ENCODE results near the gene SLC35F2.

Gene SLC35F2

GRCh38 chr11:107801641-107802040, 56.9 kb downstream of the SLC35F2 start:
- no peak for ATAC-seq
- peak; percentile 74 for TF ChIP-seq ISL1 (CRISPR knock-in tag; IDR thresholded peaks at IDR 0.05)
- no peak for TF ChIP-seq ZNF70 (CRISPR knock-in tag; IDR thresholded peaks at IDR 0.05)
- TF ChIP-seq ESRRG (CRISPR knock-in tag; IDR thresholded peaks at IDR 0.05): no peak
- no peak for TF ChIP-seq BACH2 (CRISPR knock-in tag; IDR thresholded peaks at IDR 0.05; ENCODE audit: borderline replicate concordance)
- TF ChIP-seq CSDC2 (CRISPR knock-in tag; IDR thresholded peaks at IDR 0.05): 0 out of 2 replicates have a peak, but pooled peaks have one; percentile 30
- TF ChIP-seq TOX (CRISPR knock-in tag; IDR thresholded peaks at IDR 0.05; ENCODE audit: borderline replicate concordance): no peak

GRCh38 chr11:107799218-107799859, 59.2 kb downstream of the SLC35F2 start:
- TF ChIP-seq TCF4 (CRISPR knock-in tag; IDR thresholded peaks at IDR 0.05; ENCODE audit: borderline replicate concordance) (no peak), CSDC2 (CRISPR knock-in tag; IDR thresholded peaks at IDR 0.05) (no peak), PATZ1 (CRISPR knock-in tag; IDR thresholded peaks at IDR 0.05; ENCODE audit: borderline replicate concordance) (no peak), BACH2 (CRISPR knock-in tag; IDR thresholded peaks at IDR 0.05; ENCODE audit: borderline replicate concordance) (no peak), TOX (CRISPR knock-in tag; IDR thresholded peaks at IDR 0.05; ENCODE audit: borderline replicate concordance) (no peak), TSHZ2 (CRISPR knock-in tag; IDR thresholded peaks at IDR 0.05) (no peak)
- ATAC-seq: peak; percentile 94

DNA sequence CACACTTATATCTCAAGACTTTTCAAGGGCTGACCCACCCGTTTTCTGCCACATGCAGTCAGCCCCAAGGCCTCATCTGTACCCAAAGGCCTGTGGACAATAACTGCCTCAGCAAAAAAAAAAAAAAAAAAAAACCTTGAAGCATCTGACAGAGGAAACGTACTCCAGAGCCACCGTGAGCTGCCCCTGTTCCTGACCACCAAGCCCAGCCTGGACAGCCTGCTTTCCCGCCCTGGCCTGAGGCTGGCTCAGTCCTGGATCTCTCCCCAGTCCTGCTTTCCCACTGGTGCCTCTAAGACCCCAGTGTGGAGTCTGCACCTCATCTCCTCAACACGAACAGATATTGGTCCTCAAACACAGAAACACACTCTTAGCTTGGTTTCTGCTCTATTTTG, 66.5 kb downstream of the SLC35F2 start:
- no peak for ATAC-seq
- TF ChIP-seq RARB (CRISPR knock-in tag; IDR thresholded peaks at IDR 0.05): no peak
- TF ChIP-seq, protein P1, sequence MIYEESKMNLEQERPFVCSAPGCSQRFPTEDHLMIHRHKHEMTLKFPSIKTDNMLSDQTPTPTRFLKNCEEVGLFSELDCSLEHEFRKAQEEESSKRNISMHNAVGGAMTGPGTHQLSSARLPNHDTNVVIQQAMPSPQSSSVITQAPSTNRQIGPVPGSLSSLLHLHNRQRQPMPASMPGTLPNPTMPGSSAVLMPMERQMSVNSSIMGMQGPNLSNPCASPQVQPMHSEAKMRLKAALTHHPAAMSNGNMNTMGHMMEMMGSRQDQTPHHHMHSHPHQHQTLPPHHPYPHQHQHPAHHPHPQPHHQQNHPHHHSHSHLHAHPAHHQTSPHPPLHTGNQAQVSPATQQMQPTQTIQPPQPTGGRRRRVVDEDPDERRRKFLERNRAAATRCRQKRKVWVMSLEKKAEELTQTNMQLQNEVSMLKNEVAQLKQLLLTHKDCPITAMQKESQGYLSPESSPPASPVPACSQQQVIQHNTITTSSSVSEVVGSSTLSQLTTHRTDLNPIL (CRISPR knock-in tag; IDR thresholded peaks at IDR 0.05; ENCODE audit: low read depth): no peak
- no peak for TF ChIP-seq OSR1 (CRISPR knock-in tag; IDR thresholded peaks at IDR 0.05)
- TF ChIP-seq ZNF70 (CRISPR knock-in tag; IDR thresholded peaks at IDR 0.05): no peak

GRCh38 chr11:107791343-107792048, 67.1 kb downstream of the SLC35F2 start:
- ATAC-seq: no peak
- TF ChIP-seq CSDC2 (CRISPR knock-in tag; IDR thresholded peaks at IDR 0.05): no peak
- TF ChIP-seq, protein P1 (CRISPR knock-in tag; IDR thresholded peaks at IDR 0.05; ENCODE audit: low read depth): no peak
- TF ChIP-seq ZNF70 (CRISPR knock-in tag; IDR thresholded peaks at IDR 0.05): no peak
- no peak for TF ChIP-seq TSHZ2 (CRISPR knock-in tag; IDR thresholded peaks at IDR 0.05)
- no peak for TF ChIP-seq OSR1 (CRISPR knock-in tag; IDR thresholded peaks at IDR 0.05)
- TF ChIP-seq BACH2 (CRISPR knock-in tag; IDR thresholded peaks at IDR 0.05; ENCODE audit: borderline replicate concordance): no peak
- TF ChIP-seq ZFP3 (CRISPR knock-in tag; IDR thresholded peaks at IDR 0.05): no peak
- TF ChIP-seq PPARA (CRISPR knock-in tag; IDR thresholded peaks at IDR 0.05; ENCODE audit: borderline replicate concordance): no peak
- no peak for TF ChIP-seq RARB (CRISPR knock-in tag; IDR thresholded peaks at IDR 0.05)
- TF ChIP-seq ZFP30 (CRISPR knock-in tag; IDR thresholded peaks at IDR 0.05): no peak
- TF ChIP-seq PATZ1 (CRISPR knock-in tag; IDR thresholded peaks at IDR 0.05; ENCODE audit: borderline replicate concordance): no peak
- TF ChIP-seq, protein P2, sequence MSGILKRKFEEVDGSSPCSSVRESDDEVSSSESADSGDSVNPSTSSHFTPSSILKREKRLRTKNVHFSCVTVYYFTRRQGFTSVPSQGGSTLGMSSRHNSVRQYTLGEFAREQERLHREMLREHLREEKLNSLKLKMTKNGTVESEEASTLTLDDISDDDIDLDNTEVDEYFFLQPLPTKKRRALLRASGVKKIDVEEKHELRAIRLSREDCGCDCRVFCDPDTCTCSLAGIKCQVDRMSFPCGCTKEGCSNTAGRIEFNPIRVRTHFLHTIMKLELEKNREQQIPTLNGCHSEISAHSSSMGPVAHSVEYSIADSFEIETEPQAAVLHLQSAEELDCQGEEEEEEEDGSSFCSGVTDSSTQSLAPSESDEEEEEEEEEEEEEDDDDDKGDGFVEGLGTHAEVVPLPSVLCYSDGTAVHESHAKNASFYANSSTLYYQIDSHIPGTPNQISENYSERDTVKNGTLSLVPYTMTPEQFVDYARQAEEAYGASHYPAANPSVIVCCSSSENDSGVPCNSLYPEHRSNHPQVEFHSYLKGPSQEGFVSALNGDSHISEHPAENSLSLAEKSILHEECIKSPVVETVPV (CRISPR knock-in tag; IDR thresholded peaks at IDR 0.05): no peak
- TF ChIP-seq, protein P3, sequence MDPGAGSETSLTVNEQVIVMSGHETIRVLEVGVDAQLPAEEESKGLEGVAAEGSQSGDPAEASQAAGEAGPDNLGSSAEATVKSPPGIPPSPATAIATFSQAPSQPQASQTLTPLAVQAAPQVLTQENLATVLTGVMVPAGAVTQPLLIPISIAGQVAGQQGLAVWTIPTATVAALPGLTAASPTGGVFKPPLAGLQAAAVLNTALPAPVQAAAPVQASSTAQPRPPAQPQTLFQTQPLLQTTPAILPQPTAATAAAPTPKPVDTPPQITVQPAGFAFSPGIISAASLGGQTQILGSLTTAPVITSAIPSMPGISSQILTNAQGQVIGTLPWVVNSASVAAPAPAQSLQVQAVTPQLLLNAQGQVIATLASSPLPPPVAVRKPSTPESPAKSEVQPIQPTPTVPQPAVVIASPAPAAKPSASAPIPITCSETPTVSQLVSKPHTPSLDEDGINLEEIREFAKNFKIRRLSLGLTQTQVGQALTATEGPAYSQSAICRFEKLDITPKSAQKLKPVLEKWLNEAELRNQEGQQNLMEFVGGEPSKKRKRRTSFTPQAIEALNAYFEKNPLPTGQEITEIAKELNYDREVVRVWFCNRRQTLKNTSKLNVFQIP (CRISPR knock-in tag; IDR thresholded peaks at IDR 0.05; ENCODE audit: borderline replicate concordance, low read depth): no peak

Measured in SK-N-SH treated with all-trans-retinoic acid at 6 μM for 48 hours (cell line).